ENCODE data around the gene NKD2. TPM values are rescaled to one million over a fixed set of nuclear protein-coding genes. Genes with fewer than 3 reads are reported as not detected.

NKD2 gene
- total RNA-seq, 1 experiment from 2014 or later: 12.3 TPM

- ChIA-PET CTCF (no interaction called here), POLR2A (no interaction called here)
- no peaks in the 10 kb centered on the region for H3K9me3 ChIP-seq (ENCODE audit: control insufficient read depth, insufficient read depth, low read depth, low read length)
- ATAC-seq: no peak
- in situ Hi-C loops (cut with HindIII; ENCODE audit: low pct_unique_long_range_greater_than_20kb, low sequenced_read_pairs): no loop called here
- no peaks in the 10 kb centered on the region for H3K27me3 ChIP-seq (ENCODE audit: control insufficient read depth, insufficient read depth, low read length)
- no peak overlapping the region for H3K27ac ChIP-seq (ENCODE audit: low read length)
- no peak for DNase-seq (ENCODE audit: low read depth, low spot score)
- H3K4me3 ChIP-seq (ENCODE audit: low read depth in 2 of 2, low read length in 2 of 2): no peak overlapping the region
- TF ChIP-seq TCF7L2 (IDR thresholded peaks at IDR 0.05; ENCODE audit: low read depth, low read length) (no peak), SIN3A (IDR thresholded peaks at IDR 0.05; ENCODE audit: borderline replicate concordance, insufficient read depth, low read depth, low read length) (no peak), CTCF (IDR thresholded peaks at IDR 0.05) (no peak), REST (IDR thresholded peaks at IDR 0.05; ENCODE audit: insufficient read depth in 1 of 2, low read depth in 2 of 2, low read length in 1 of 2) (no peak), POLR2AphosphoS5 (IDR thresholded peaks at IDR 0.05; ENCODE audit: low read depth, low read length) (no peak)
- H3K4me1 ChIP-seq (ENCODE audit: control insufficient read depth, insufficient read depth, low read length): peaks cover 4% of the 10 kb centered on the region; the same call in 1 of the 2 replicates
- no TSS peak for BruUV-seq (replicated peaks)
- intact Hi-C loops (cut with micrococcal nuclease; ENCODE audit: unreplicated experiment): no loop called here
- no peaks in the 10 kb centered on the region for H3K36me3 ChIP-seq (ENCODE audit: control insufficient read depth, insufficient read depth, low read length)
Observed at GRCh38 chr5:1018596-1018995, 10.0 kb downstream of the NKD2 start.

- in situ Hi-C loops (cut with HindIII; ENCODE audit: low pct_unique_long_range_greater_than_20kb, low sequenced_read_pairs): no loop called here
- no peaks in the 10 kb centered on the region for H3K36me3 ChIP-seq (ENCODE audit: control insufficient read depth, insufficient read depth, low read length)
- no peak for TF ChIP-seq REST (IDR thresholded peaks at IDR 0.05; ENCODE audit: insufficient read depth in 1 of 2, low read depth in 2 of 2, low read length in 1 of 2)
- TF ChIP-seq CTCF (IDR thresholded peaks at IDR 0.05): no peak
- TF ChIP-seq TCF7L2 (IDR thresholded peaks at IDR 0.05; ENCODE audit: low read depth, low read length): no peak
- no peak for TF ChIP-seq POLR2AphosphoS5 (IDR thresholded peaks at IDR 0.05; ENCODE audit: low read depth, low read length)
- no peak for TF ChIP-seq SIN3A (IDR thresholded peaks at IDR 0.05; ENCODE audit: borderline replicate concordance, insufficient read depth, low read depth, low read length)
- no peak overlapping the region for H3K27ac ChIP-seq (ENCODE audit: low read length)
- DNase-seq (ENCODE audit: low read depth, low spot score) (no peak), ATAC-seq (no peak)
- no peaks in the 10 kb centered on the region for H3K27me3 ChIP-seq (ENCODE audit: control insufficient read depth, insufficient read depth, low read length)
- intact Hi-C loops (cut with micrococcal nuclease; ENCODE audit: unreplicated experiment): no loop called here
- peaks cover 4% of the 10 kb centered on the region; the same call in 1 of the 2 replicates for H3K4me1 ChIP-seq (ENCODE audit: control insufficient read depth, insufficient read depth, low read length)
- ChIA-PET POLR2A (interaction anchor here (0.7 kb wide), 1 partner anchor 11 kb away, joined by 7 read pairs; no protein-coding TSS in a partner anchor), CTCF (no interaction called here)
- no TSS peak for BruUV-seq (replicated peaks)
- no peaks in the 10 kb centered on the region for H3K9me3 ChIP-seq (ENCODE audit: control insufficient read depth, insufficient read depth, low read depth, low read length)
- no peak overlapping the region for H3K4me3 ChIP-seq (ENCODE audit: low read depth in 2 of 2, low read length in 2 of 2)
Observed at GRCh38 chr5:1019001-1019905, 10.7 kb downstream of the NKD2 start.

Data from Panc1 (cell line).